GM12878 (cell line): ENCODE data around the gene EPHA8. TPM values are rescaled to one million over a fixed set of nuclear protein-coding genes. Genes with fewer than 3 reads are reported as not detected.

ENCODE experiments used
- ATAC-seq: fragments of 200-7000 bp; cut with Tn5 transposase; 3 replicates; pipeline ENCODE4 v1.9.1; 2020; ENCODE audit warnings: mild to moderate bottlenecking, moderate library complexity
- BruUV-seq: library from RNA; stranded (reverse); fragments of 400-500 nt; replicated peaks from 2 replicates; lab custom pipeline; 2021; lab: Mats Ljungman, UMichigan
- CTCF ChIA-PET: fragments of 300-600 bp; sonication (Branson Sonifier 250); formaldehyde crosslinking; extraction: SDS; loops from one replicate; lab custom pipeline; 2021; ENCODE audit warnings: inconsistent platforms; lab: Yijun Ruan, JAX
- POLR2A ChIA-PET: fragments of 350-600 bp; formaldehyde crosslinking; extraction: SDS; loops from one replicate; lab custom pipeline; 2021; ENCODE audit warnings: inconsistent platforms; lab: Charles Lee
- RAD21 ChIA-PET: fragments of 300-600 bp; sonication (Branson Sonifier 250); formaldehyde crosslinking; loops from one replicate; lab custom pipeline; 2023; ENCODE audit warnings: antibody characterized with exemption; ENCODE audit not compliant: unreplicated experiment; lab: Charles Lee
- SMC1A ChIA-PET: fragments of 300-600 bp; sonication (Branson Sonifier 250); formaldehyde crosslinking; loops from one replicate; lab custom pipeline; 2023; ENCODE audit not compliant: unreplicated experiment, uncharacterized antibody; lab: Charles Lee
- DNase-seq: peaks from one replicate; pipeline ENCODE4 v3.0.0-alpha.2; 2011; ENCODE audit warnings: low read depth, low spot score
- FAIRE-seq: peaks from 3 replicates; lab custom pipeline; 2011; peaks lifted over from hg19 to GRCh38; lab: Jason Lieb, UNC
- H2AFZ ChIP-seq: 2 replicates; pipeline ENCODE4 v1.6.0; 2011; ENCODE audit warnings: low read depth, low read length, control low read depth; ENCODE audit not compliant: control insufficient read depth
- H3K27ac ChIP-seq: 2 replicates; pipeline ENCODE4 v1.5.1; 2011; ENCODE audit warnings: control low read depth; ENCODE audit not compliant: control insufficient read depth, insufficient read depth
- H3K27me3 ChIP-seq, 2 experiments: replicated peaks in 1 of 2; 2 replicates each; pipeline versions ENCODE4 v1.6.0 to v1.6.1; 2011; ENCODE audit warnings: low read length in 1 of 2; ENCODE audit not compliant: control insufficient read depth in 2 of 2, insufficient read depth in 2 of 2
- H3K36me3 ChIP-seq, 2 experiments: 2 replicates each; pipeline ENCODE4 v1.5.1; 2011; ENCODE audit warnings: low read length in 1 of 2; ENCODE audit not compliant: control insufficient read depth in 2 of 2, insufficient read depth in 2 of 2
- H3K4me1 ChIP-seq: 2 replicates; pipeline ENCODE4 v1.6.1; 2011; ENCODE audit warnings: mild to moderate bottlenecking, low read length, moderate library complexity, mixed read lengths; ENCODE audit not compliant: control insufficient read depth, insufficient read depth
- H3K4me2 ChIP-seq: 2 replicates; pipeline ENCODE4 v1.6.0; 2011; ENCODE audit warnings: control low read depth; ENCODE audit not compliant: control insufficient read depth, insufficient read depth
- H3K4me3 ChIP-seq: fragments of 200-600 bp; sonication (generic); 2 replicates; pipeline ENCODE4 v1.5.1; 2016
- H3K79me2 ChIP-seq: 2 replicates; pipeline ENCODE4 v1.6.0; 2011; ENCODE audit warnings: low read length; ENCODE audit not compliant: control insufficient read depth, insufficient read depth
- H3K9ac ChIP-seq: 2 replicates; pipeline ENCODE4 v1.8.0; 2011; ENCODE audit warnings: low read length, control low read depth, mixed read lengths; ENCODE audit not compliant: control insufficient read depth, insufficient read depth
- H3K9me3 ChIP-seq: replicated peaks from 3 replicates; pipeline ENCODE4 v1.5.1; 2011; ENCODE audit warnings: mild to moderate bottlenecking, low read length; ENCODE audit not compliant: control insufficient read depth, insufficient read depth
- H4K20me1 ChIP-seq: 2 replicates; pipeline ENCODE4 v1.6.0; 2011; ENCODE audit not compliant: control insufficient read depth, insufficient read depth
- ETV6 ChIP-seq, 2 experiments: fragments of 450-650 bp in 1 of 2; IDR thresholded peaks in 1 of 2; conservative IDR thresholded peaks in 1 of 2; 2 replicates each; pipeline ENCODE4 v1.6.1; 2014; ENCODE audit warnings: antibody characterized with exemption in 1 of 2, borderline replicate concordance in 1 of 2, low read depth in 1 of 2, mild to moderate bottlenecking in 1 of 2, moderate library complexity in 1 of 2
- FOXM1 ChIP-seq: IDR thresholded peaks from 2 replicates; pipeline ENCODE4 v1.6.1; 2012; ENCODE audit warnings: low read depth, mild to moderate bottlenecking, inconsistent platforms, low read length, moderate library complexity
- WGBS: methylation state at CpG from one replicate; pipeline ENCODE4 v1.1.6; 2016; ENCODE audit warnings: low lambda C conversion rate; ENCODE audit not compliant: insufficient replicate concordance, insufficient coverage; ENCODE audit errors: missing lambda C conversion rate; 5-methylcytosine and 5-hydroxymethylcytosine counted together
- in situ Hi-C: fragments of 300-500 bp; cut with MboI; formaldehyde crosslinking; loops from 9 replicates; pipeline ENCODE4 v1.14.3; 2018; ENCODE audit warnings: mixed read lengths
- intact Hi-C: fragments of 100-400 bp; cut with micrococcal nuclease; formaldehyde crosslinking; loops from one replicate; pipeline ENCODE4 v1.14.2; 2022; ENCODE audit not compliant: unreplicated experiment
- polyA plus RNA-seq, 11 experiments: library from polyadenylated mRNA; depleted of rRNA in 4 of 11; unstranded in 6 of 11; stranded (reverse) in 5 of 11; fragments of >200 nt; fragmentation: Nextera tagmentation in 4 of 11; fragmentation: Illumina TruSeq in 1 of 11; extraction: Ambion mirVana in 4 of 11; extraction: Trizol in 1 of 11; gene quantifications; 1 replicate in 1 of 11; 2 replicates in 10 of 11; pipeline versions ENCODE4 v1.2.1 to v1.2.3, GENCODE V29; 2011 to 2016; ENCODE audit warnings: inconsistent platforms in 2 of 11, missing spikeins in 2 of 11, low read depth in 1 of 11
- total RNA-seq, 4 experiments: library from RNA; depleted of rRNA in 3 of 4; stranded (reverse); fragments of >200 nt in 3 of 4; fragmentation: Illumina TruSeq in 1 of 4; extraction: Trizol in 1 of 4; gene quantifications; 2 replicates each; pipeline versions ENCODE4 v1.2.1 to v1.2.3, GENCODE V29; 2013 to 2021
- TF ChIP-seq, protein P1 (sequence below): IDR thresholded peaks from 2 replicates; pipeline ENCODE4 v1.6.1; 2012; ENCODE audit warnings: mild to moderate bottlenecking, low read depth, low read length

EPHA8 gene
- total and polyA plus RNA-seq, 10 of the 15 experiments (the other 5 are each of a cell fraction or from before 2014, with no cell fraction given): not detected

DNA sequence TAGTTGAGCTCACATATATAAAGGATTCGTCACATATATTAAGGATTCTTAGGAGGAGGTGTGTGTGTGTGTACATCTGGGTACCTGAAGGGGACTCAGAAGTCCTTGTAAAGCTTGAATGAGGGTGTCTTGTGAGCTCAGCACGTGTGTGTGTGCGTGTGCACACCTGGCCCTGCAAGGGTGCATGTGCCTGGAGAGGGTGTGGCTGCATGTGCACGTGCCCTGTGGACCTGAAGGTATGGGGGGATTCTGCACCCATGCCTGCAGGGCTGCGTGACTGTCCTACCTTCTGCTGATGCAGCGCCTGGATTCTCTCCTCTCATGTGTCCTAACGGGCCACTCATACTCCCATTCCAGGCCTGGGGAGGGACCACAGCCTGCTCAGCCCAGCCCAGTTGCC is 24.0 kb downstream of the EPHA8 start:
- TF ChIP-seq ETV6 (conservative IDR thresholded peaks at IDR 0.05 in 1 of 2, IDR thresholded peaks at IDR 0.05 in 1 of 2; ENCODE audit: borderline replicate concordance in 1 of 2, low read depth in 1 of 2): no peak
- TF ChIP-seq, protein P1, sequence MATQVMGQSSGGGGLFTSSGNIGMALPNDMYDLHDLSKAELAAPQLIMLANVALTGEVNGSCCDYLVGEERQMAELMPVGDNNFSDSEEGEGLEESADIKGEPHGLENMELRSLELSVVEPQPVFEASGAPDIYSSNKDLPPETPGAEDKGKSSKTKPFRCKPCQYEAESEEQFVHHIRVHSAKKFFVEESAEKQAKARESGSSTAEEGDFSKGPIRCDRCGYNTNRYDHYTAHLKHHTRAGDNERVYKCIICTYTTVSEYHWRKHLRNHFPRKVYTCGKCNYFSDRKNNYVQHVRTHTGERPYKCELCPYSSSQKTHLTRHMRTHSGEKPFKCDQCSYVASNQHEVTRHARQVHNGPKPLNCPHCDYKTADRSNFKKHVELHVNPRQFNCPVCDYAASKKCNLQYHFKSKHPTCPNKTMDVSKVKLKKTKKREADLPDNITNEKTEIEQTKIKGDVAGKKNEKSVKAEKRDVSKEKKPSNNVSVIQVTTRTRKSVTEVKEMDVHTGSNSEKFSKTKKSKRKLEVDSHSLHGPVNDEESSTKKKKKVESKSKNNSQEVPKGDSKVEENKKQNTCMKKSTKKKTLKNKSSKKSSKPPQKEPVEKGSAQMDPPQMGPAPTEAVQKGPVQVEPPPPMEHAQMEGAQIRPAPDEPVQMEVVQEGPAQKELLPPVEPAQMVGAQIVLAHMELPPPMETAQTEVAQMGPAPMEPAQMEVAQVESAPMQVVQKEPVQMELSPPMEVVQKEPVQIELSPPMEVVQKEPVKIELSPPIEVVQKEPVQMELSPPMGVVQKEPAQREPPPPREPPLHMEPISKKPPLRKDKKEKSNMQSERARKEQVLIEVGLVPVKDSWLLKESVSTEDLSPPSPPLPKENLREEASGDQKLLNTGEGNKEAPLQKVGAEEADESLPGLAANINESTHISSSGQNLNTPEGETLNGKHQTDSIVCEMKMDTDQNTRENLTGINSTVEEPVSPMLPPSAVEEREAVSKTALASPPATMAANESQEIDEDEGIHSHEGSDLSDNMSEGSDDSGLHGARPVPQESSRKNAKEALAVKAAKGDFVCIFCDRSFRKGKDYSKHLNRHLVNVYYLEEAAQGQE: no peak
- no peak for TF ChIP-seq FOXM1
- TF ChIP-seq, all 136 proteins: peak for 0
- ATAC-seq: no peak
- H4K20me1 ChIP-seq: no peaks in the 10 kb centered on the region
- no peak overlapping the region for H2AFZ ChIP-seq
- H3K9ac ChIP-seq: no peak overlapping the region
- intact Hi-C loops: no loop called here
- ChIA-PET SMC1A (no interaction called here), POLR2A (no interaction called here), RAD21 (no interaction called here), CTCF (no interaction called here)
- 14% methylated on average over 7 of the region's 7 CpGs for WGBS
- BruUV-seq: no TSS peak
- H3K79me2 ChIP-seq: no peaks in the 10 kb centered on the region
- DNase-seq: no peak
- H3K4me2 ChIP-seq: no peak overlapping the region
- H3K9me3 ChIP-seq: no peaks in the 10 kb centered on the region
- in situ Hi-C loops: no loop called here
- no peak overlapping the region for H3K4me3 ChIP-seq
- no peaks in the 10 kb centered on the region for H3K4me1 ChIP-seq
- no peaks in the 10 kb centered on the region; a peak in 1 of 4 replicates for H3K27me3 ChIP-seq
- no peaks in the 10 kb centered on the region for H3K36me3 ChIP-seq
- FAIRE-seq: no peak
- H3K27ac ChIP-seq: no peak overlapping the region
